Stimulated activated CD8-positive, alpha-beta memory T cell treated with anti-CD3 and anti-CD28 coated beads, Interleukin-4, amount 100 ng/mL, for 4 hours (primary cell): Measurements from ENCODE around the gene GALNT12.

Experiments used
- DNase-seq, 2 donors: peaks; one replicate each; pipeline ENCODE4 v3.0.0-alpha.2; 2020; ENCODE audit warnings: low read depth in 2 of 2, low spot score in 1 of 2

GALNT12 gene

DNA sequence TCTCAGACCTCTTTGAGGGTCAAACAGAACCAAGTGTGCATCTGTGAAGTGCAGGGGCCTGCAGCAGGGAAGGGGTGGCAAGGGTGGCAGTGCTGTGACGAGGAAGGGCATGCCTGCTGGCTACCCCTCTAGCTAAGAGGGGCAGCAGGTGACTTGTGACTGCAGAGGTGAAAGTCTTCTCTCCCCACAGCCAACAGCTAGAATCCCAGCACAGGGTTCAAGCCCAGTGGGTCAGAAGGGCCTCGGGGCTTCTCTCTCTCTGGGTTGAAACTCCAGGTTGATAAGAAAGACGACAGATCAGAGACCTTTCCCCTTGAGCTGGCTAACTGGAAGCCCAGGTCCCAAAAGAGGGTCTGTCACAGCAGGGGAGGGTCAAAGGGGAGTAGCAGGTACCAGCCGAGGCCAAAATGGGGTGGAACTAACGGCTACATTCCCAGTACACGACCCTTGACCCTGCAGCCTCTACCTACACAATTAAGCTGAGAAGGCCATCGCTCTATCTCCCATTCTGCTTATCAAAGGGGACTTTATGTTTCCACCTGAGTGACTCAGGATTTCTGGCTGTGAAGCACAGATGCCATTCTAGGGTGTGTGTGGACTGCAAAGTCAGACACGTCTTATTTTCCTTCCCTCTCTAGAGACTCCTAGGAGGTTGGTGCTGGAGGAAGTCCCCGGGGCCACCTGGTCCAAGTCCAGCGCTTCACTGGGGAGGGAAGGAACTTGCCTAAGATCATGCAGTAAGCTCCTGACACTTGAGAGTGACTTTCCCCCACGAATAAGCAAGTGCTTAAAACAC is 25.7 kb upstream of the GALNT12 start:
- DNase-seq, result no peak

DNA sequence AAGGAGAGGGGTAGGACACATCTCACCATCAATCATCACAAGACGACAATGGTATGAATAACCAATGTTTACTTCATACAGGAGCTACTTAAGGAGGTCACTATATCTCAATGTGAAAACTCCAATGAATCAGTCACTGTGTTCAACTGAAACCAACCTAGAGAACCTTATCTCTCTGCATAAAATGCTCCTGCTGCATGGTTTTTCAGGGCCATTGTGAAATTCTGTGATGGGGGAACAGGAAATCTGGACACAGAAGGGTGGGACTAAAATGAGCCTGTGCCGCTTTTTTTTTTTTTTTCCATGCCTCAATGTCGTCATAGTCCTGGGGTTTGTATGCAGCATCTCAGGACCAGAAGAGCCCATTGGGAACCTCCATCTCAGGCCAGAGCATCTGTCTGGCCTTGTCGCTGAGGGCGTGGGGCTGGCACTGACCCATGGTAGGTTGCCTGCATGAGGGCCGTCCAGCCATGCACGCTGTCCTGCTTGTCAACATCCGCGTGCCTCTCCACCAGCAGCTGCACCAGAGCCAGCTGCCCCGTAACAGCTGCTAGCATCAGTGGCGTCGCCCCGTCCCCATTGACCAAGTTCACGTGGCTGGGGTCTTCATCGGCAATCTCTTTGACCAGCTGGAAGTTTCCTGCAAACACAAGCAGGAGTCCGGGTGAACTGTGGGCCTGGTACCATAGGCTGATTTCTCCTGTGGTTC is 23.8 kb upstream of the GALNT12 start:
- no peak for DNase-seq

DNA sequence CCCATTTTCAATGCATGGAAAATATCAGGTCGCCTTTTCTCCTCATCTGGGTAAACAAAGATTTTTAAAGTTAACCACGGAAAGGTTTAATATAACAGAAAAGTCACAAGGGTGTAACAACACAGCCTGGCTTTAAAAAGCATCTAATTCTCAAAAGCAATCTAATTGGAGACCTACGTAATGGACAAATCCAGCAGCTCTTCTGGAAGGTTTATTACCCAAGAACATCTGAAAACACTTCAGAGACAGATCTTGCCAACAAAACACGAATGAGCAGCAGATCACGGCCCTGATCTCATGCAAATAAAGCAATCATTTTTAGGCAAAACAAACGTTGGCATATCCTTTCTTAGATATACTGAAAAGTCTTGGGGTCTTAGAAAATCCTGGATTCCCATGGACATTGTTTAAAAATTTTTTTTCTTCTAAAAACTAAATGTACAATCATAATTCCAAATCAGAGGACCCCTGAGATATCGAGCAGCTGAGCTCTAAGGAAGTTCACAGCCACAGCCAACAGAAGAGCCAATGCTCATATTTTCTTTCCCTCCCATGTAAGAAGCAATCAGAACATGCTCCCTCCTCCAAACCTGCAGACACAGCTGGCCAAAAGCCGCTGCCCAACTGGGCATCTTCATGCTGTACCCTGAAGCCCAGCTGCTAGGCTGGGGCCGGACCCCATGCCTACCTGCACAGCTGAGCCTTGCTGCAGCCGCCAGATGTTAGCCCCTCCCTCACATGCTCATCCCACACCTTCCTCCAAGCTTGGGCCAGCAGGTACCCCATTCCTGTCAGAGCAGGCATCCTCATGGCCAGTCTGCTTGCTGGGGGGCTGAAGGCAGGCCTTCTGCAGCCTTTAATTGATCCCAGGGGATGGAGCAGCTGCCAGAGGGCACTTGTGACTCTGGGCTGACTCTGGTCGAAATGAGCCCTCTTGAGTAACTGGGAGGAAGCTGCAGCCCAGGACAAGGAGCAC is 22.4 kb upstream of the GALNT12 start:
- no peak for DNase-seq

DNA sequence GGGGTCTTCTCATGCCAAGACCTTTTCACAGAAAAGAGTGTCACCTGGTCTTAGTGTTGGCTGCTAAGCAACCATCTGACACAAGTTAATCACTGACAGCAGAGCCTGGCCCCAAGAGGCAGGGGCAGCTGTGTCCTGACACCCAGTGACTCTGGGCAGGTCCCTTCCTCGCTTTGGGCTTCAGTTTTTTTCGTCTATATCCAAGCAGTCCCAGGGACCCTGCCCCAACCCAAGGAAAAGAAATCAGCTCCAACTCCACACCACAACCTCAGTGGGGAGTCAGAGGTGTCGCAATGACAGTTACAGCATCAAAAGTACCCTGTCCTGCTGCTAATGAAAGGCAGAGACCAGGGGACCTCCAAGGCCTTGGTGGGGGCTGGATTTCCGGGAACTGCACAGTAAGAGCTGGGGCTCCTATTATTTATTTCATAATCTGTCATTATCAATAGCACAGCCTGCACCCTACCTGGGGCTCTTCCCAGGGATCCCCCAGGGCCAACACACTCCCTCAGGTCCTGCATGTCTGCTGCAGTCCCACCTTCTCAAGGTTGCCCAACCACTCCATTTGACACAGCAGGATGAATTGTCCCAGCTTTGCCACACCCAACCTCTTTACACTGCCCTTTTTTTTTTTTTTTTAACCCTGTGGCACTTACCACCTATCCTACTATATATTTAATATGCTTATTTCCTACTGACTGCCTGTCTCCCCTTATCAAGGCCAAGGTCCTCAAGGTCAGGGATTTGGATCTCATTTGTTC is 20.5 kb upstream of the GALNT12 start:
- no peak for DNase-seq

DNA sequence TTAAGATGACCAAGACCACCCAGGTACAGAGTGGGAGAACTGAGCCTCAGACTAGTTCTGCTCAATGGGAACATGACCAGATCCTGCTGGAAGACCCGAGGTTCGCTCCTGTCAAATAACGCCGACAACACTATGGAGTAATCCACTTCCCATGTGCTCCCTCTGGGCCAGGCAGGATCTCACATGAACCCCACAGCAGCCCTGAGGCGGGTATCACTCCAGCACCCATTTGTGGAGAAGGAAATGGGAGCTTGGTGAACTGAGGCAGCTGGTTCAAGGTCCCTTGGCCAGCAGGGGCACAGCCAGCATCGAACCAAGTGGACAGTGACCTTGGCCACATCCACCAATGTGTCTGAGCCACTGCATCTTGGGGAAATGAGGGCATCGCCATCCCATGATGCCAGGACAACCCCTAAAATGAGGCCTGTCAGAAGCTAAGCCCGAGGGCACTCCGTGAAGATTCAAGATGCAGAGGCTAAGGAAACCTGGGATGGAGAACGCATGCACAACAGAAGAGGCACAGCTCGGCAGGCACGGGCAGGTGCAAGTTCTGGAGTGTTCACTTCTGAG is 19.6 kb upstream of the GALNT12 start:
- no peak for DNase-seq

DNA sequence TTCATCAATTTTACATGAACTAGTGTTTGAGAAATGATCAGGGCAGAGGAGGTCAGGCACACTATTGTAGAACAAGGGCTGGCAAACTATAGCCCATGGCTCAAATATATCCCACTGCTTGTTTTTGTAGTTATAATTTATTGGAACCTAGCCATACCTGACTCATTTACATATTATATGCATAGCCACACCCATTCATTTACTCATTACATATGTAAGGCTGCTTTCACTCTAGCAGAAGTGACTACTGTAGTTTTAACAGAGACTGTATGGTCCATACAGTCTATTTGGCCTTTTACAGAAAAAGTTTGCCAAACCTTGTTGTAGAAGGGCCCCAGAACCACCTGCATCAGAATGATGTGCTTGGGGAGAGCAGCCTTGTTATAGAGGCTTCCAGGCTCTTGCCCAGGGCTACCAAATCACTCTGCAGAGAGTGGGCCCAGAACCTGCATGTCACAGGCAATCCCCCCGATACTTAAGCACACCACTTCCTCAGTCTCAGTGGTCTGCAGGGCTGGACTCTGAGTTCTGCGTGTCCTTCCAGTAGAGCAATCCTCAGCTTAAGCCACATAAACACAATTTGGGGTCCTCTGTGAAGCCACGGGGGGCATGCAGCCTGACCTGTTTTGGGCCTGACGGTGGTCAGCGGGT is 17.9 kb upstream of the GALNT12 start:
- no peak for DNase-seq

DNA sequence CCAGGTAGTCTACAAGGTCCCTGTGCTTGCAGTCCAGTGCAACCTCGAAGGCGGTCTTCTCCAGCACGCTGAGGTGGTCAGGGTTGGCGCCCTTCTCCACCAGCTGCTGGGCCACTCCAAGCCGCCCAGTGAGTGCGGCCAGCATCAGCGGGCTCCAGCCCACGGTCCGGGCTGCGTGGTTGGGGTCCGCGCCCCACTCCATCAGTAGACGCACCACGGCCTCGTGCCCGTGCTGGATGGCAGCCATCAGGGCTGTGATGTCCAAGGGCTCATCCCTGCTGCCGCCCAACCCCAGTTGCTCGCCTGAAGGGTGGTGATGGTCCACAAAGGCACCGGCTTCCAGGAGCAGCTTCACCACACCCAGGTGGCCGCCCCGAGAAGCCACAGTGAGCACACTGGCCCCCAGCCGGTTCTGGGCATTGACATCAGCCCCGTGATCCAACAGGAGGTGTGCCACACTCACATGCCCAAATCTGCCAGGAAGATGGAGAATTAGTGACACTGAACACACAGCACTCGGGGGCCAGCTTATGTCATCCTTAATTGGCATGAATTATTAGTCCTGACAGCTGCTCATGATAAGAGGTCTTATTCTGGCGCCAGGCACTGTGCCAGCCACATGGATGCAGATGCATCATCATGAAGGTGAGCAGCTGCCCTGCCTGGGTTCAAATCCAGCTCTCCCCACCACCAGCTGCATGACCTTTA is 17.2 kb upstream of the GALNT12 start:
- DNase-seq, result no peak

DNA sequence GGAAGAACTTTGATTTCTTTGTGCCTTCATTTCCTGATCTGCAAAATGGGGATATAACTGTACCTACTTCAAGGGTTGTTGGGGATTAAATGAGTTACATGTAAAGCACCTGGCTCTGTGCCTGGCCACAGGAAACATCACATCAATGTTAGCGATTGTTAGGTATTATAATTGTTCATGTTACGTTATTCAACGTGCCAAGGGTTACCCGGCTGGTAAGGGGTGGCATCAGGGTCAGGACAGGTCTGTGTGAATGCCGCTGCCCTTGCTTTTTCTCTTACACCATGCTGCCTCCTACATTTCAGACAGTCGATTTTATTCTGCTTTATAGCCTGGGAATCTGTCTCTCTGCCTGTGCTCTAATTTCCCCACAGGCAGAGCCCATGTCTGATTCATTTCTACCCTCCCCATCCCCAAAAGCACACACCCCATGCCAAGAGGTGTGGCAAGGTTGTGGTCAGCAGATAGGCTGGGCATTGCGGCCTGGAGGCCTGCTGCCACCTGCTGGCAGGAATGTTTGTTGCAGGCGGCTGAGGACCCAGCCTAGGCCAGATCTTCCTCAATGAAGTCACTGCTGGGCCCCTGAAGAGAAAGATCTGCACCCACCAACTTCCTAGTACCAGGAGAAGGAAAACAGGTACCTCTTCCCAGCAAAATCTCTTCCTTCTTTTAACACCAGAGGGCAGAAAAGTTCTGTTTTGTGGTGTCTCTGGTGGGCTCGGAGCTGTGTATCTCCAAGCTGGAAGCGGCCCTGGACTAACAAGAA is 16.4 kb upstream of the GALNT12 start:
- DNase-seq, result no peak

DNA sequence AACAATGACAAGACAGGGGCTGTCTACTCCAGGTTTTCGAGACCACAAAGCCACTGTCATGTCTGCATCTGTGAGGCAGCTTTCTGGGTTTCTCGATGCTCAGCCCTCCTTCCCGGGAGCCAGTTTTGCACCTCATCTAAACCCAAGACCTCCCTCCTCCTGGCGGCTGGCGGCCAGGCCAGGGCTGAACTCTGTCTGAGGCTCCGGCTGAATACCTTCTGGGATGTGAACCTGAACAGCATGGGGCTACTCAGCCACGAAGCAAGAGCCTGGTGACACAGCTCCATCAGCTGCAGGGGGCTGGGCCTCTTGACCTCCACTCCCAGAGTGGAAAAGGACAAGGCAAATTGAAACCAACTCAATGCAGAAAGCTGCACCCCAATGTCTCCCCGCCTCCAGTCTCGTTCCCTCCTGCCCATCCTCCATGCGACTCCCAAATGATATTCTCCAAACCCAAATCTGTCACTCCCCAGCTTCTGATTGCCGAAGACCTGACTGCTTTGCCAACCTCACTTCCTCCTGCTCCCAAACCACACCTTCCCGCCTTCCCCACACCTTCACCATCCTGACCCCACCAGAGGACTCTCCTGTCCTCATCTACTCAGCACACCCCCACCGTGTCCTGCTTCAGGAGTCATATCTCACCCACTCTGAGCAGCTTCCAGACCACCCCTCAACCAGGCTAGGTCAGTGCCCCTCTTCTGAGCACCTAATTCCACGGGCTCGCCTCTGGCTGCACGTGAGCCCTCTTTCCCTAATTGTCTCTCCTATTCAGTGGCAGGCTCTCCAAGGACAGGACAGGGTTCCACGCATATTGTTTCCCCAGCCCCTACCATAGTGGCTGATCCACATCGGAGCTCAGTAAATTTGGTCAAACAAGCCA is 15.6 kb upstream of the GALNT12 start:
- no peak for DNase-seq

DNA sequence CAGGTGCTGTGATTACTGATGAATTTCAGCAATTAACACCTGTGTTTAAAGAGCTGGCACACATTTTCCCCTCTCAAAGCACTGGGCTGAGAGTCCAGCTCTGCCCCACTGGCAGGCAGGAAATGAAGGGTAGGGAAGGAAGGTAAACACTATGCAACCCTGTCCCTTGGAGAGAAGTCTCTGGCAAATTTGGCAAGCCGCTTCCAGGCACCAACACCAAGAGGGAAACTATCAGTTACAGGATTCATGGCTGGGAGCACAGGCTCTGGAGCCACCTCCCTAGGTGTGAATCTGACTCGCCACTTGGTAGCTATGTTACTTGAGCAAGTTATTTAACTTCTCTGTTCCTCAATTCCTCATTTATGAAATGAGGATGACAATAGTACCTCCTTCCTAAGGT is 14.4 kb upstream of the GALNT12 start:
- no peak for DNase-seq

DNA sequence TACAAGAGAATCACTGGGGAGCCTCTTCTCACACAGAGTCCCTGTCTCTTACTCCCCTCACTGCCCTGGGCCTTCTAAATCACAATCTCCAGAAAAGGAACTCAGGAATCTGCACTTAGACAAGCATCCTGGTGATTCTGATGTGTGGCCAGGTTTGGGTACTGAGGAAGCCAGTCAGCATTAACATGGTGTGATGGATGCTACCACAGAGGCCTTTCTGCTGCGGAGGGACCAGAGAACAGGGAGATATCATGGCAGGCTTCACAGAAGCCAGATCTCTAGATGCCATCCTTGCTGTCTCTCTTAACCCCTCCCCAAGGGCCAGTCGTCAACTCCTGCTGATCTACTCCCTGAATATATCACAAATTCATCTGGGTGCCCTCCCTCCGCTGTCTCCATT is 12.7 kb upstream of the GALNT12 start:
- DNase-seq, result no peak

DNA sequence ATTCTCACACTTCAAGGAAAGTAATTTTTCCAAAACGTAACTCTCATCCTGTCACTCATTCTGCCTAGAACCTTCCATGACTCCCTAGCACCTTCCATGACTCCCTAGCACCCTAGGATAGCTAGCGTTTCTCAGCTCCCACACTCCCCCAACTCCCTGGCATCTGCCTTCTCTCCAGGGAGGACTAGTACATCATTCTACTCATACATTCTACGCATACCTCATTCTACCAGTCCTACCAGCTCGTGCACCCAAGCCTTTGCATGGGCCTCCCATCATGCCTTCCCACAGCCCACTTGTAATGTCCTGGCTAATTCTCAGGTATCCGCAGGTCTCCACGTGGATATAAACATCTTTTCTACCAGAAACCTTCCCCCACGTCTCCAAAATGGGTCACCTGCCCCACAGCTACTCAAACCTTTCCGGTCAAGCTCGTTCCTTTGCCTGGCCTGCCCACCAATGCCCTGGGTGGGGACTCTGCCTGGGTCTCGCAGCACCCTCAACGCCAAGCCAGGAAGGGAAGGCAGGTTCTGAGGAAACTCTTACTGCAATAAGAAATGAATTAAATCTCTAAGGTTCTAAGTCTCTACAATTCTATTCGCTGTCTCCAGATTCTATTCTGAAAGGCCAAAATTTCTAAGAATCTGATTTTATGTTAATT is 12.0 kb upstream of the GALNT12 start:
- DNase-seq, result no peak

DNA sequence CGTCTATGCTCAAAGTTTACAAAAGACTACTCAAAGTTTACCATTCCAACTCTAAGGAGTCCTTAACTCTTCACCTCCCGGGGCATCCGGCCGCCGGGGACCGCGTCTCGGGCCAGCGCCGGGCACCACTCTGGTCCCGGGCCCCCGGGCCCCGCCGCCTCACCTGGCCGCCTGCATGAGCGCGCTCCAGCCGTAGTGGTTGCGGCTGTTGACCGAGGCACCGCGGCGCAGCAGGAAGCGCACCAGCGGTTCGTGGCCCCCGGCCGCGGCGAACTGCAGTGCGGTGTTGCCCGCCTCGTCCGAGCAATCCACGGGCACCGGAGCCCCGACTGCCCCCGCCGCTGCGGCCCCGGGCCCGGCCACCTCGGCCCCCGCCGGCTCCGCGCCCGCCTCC is 11.5 kb upstream of the GALNT12 start:
- DNase-seq, result no peak

DNA sequence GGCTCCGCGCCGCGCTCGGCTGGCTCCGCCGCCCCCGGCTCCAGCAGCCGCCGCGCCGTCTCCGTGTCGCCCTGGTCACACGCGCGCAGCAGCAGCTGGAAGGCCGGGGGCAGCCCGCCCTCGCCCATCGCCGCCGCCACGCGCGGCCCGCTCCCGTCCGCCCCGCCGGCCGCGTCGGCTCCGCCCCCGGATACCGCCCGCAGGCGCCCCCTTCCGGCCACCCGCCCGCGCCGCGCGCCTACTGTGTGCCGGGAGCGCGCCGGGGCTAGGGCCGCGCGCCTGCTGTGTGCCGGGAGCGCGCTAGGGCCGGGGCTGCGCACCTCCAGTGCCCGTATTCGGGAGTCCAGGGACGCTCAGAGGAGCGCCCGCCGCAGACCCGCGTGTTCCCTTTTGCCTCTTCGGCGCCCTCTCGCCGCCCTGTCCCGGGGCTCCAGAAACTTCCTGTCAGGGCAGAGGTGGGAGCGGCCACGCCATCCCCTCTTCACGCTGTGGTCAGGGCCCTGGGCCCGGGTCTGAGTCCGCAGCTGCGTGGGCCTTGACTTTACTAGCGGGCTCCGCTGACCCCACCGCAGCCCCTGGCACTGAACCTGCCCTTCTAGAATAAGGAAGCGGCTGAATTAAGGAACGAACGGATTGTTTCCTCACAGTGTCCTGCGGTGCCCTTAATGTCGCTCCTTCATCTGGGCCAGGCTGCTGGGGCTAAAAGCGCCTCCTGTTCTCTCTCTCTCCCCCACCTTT is 10.9 kb upstream of the GALNT12 start, which contains the start of gene ANKS6:
Gene ANKS6, minus strand, starts transcription at position 192 of the 738 bp plus-strand sequence. Its CDS starts 64 bp downstream, at position 128.
- DNase-seq, result peak; percentile 60

DNA sequence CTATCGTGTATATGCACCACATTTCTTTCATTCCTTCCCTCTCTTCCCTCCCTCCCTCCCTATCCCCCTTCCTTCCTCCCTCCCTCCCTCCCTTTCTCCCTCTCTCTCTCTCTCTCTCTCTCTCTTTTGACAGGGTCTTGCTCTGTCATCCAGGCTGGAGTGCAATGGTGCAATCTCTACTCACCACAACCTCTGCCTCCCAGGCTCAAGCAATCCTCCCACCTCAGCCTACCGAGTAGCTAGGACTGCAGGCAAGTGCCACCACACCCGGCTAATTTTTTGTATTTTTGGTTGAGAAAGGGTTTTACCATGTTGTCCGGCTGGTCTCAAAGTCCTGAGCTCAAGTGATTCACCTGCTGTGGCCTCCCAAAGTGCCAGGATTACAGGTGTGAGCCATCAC is 10.0 kb upstream of the GALNT12 start:
- DNase-seq, result no peak

DNA sequence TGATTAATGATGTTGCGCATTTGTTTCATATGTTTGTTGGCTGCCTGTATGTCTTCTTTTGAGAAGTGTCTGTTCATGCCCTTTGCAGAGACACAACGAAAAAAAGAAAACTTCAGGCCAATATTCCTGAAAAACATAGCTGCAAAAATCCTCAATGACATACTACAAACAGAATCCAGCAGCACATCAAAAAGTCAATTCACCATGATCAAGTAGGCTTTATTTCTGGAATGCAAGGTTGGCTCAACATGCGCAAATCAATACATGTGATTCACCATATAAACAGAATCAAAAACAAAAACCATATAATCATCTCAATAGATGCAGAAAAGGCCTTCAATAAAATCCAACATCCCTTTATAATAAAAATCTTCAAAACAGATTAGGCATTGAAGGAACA is 9.2 kb upstream of the GALNT12 start:
- DNase-seq, result no peak
